ENCODE data around the gene ATL1.
"Not testable (repeated sequence)": the region's sequence is repeated elsewhere in the genome, so short reads cannot be mapped to it uniquely, and the experiment has no call there.

DNA sequence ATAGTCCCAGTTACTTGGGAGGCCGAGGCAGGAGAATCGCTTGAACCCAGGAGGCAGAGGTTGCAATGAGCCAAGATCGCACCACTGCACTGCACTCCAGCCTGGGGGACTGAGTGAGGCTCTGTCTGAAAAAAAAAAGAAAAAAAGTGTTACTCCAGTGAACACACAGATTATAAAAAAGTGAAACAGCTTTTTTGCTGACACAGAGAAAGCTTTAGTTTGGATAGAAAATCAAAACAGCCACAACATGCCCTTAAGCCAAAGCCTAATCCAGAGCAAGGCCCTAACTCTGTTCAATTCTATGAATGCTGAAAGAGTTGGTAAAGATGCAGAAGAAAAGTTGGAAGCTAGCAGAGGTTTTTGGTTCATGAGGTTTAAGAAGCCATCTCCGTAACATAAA is 65.0 kb downstream of the ATL1 start:
- TF ChIP-seq ZNF589 (CRISPR knock-in tag; conservative IDR thresholded peaks at IDR 0.05); FOXP1 (IDR thresholded peaks at IDR 0.05); FOXP1 (CRISPR knock-in tag; IDR thresholded peaks at IDR 0.05); BRCA1 (CRISPR knock-in tag; IDR thresholded peaks at IDR 0.05); EZH2 (conservative IDR thresholded peaks at IDR 0.05; ENCODE audit: low read depth, low read length); ZSCAN30 (CRISPR knock-in tag; IDR thresholded peaks at IDR 0.05); HOXA3 (CRISPR knock-in tag; IDR thresholded peaks at IDR 0.05): not testable (repeated sequence)
- TF ChIP-seq, protein P1, sequence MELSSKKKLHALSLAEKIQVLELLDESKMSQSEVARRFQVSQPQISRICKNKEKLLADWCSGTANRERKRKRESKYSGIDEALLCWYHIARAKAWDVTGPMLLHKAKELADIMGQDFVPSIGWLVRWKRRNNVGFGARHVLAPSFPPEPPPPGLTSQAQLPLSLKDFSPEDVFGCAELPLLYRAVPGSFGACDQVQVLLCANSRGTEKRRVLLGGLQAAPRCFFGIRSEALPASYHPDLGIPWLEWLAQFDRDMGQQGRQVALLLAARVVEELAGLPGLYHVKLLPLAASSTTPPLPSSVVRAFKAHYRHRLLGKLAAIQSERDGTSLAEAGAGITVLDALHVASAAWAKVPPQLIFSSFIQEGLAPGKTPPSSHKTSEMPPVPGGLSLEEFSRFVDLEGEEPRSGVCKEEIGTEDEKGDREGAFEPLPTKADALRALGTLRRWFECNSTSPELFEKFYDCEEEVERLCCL (CRISPR knock-in tag; IDR thresholded peaks at IDR 0.05; ENCODE audit: borderline replicate concordance): not testable (repeated sequence)
- TF ChIP-seq, protein P2, sequence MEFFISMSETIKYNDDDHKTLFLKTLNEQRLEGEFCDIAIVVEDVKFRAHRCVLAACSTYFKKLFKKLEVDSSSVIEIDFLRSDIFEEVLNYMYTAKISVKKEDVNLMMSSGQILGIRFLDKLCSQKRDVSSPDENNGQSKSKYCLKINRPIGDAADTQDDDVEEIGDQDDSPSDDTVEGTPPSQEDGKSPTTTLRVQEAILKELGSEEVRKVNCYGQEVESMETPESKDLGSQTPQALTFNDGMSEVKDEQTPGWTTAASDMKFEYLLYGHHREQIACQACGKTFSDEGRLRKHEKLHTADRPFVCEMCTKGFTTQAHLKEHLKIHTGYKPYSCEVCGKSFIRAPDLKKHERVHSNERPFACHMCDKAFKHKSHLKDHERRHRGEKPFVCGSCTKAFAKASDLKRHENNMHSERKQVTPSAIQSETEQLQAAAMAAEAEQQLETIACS (CRISPR knock-in tag; IDR thresholded peaks at IDR 0.05): not testable (repeated sequence)
- TF ChIP-seq, protein P3, sequence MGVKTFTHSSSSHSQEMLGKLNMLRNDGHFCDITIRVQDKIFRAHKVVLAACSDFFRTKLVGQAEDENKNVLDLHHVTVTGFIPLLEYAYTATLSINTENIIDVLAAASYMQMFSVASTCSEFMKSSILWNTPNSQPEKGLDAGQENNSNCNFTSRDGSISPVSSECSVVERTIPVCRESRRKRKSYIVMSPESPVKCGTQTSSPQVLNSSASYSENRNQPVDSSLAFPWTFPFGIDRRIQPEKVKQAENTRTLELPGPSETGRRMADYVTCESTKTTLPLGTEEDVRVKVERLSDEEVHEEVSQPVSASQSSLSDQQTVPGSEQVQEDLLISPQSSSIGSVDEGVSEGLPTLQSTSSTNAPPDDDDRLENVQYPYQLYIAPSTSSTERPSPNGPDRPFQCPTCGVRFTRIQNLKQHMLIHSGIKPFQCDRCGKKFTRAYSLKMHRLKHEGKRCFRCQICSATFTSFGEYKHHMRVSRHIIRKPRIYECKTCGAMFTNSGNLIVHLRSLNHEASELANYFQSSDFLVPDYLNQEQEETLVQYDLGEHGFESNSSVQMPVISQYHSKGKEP (CRISPR knock-in tag; IDR thresholded peaks at IDR 0.05): not testable (repeated sequence)
- TF ChIP-seq, protein P4, sequence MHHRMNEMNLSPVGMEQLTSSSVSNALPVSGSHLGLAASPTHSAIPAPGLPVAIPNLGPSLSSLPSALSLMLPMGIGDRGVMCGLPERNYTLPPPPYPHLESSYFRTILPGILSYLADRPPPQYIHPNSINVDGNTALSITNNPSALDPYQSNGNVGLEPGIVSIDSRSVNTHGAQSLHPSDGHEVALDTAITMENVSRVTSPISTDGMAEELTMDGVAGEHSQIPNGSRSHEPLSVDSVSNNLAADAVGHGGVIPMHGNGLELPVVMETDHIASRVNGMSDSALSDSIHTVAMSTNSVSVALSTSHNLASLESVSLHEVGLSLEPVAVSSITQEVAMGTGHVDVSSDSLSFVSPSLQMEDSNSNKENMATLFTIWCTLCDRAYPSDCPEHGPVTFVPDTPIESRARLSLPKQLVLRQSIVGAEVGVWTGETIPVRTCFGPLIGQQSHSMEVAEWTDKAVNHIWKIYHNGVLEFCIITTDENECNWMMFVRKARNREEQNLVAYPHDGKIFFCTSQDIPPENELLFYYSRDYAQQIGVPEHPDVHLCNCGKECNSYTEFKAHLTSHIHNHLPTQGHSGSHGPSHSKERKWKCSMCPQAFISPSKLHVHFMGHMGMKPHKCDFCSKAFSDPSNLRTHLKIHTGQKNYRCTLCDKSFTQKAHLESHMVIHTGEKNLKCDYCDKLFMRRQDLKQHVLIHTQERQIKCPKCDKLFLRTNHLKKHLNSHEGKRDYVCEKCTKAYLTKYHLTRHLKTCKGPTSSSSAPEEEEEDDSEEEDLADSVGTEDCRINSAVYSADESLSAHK (CRISPR knock-in tag; IDR thresholded peaks at IDR 0.05; ENCODE audit: borderline replicate concordance): not testable (repeated sequence)
- TF ChIP-seq, protein P5, sequence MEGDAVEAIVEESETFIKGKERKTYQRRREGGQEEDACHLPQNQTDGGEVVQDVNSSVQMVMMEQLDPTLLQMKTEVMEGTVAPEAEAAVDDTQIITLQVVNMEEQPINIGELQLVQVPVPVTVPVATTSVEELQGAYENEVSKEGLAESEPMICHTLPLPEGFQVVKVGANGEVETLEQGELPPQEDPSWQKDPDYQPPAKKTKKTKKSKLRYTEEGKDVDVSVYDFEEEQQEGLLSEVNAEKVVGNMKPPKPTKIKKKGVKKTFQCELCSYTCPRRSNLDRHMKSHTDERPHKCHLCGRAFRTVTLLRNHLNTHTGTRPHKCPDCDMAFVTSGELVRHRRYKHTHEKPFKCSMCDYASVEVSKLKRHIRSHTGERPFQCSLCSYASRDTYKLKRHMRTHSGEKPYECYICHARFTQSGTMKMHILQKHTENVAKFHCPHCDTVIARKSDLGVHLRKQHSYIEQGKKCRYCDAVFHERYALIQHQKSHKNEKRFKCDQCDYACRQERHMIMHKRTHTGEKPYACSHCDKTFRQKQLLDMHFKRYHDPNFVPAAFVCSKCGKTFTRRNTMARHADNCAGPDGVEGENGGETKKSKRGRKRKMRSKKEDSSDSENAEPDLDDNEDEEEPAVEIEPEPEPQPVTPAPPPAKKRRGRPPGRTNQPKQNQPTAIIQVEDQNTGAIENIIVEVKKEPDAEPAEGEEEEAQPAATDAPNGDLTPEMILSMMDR (CRISPR knock-in tag; IDR thresholded peaks at IDR 0.05): not testable (repeated sequence)

Measured in HepG2 (cell line).